Fibroblast of skin of back (primary cell): ENCODE measurements around the gene ASB2.
A peak's percentile ranks its signal among the peaks of the same experiment; 100 is the strongest.

Source experiments
- DNase-seq: peaks from one replicate; pipeline ENCODE4 v3.0.0-alpha.2; 2013

Gene ASB2

GRCh38 chr14:94001016-94001415, 24.6 kb upstream of the ASB2 start:
- DNase-seq, result no peak

GRCh38 chr14:94000267-94000666, 23.9 kb upstream of the ASB2 start:
- DNase-seq, result no peak

- DNase-seq, result no peak
Measured at GRCh38 chr14:93999573-93999972, 23.2 kb upstream of the ASB2 start.

GRCh38 chr14:93998871-93999403, 22.6 kb upstream of the ASB2 start:
- no peak for DNase-seq

GRCh38 chr14:93997916-93998870, 21.8 kb upstream of the ASB2 start:
- DNase-seq, result no peak

GRCh38 chr14:93997082-93997481, 20.7 kb upstream of the ASB2 start, which contains the start of gene CCDC197:
Gene CCDC197, plus strand, starts transcription at chr14:93997301. Its CDS starts 831 bp downstream, at chr14:93998132.
- no peak for DNase-seq

GRCh38 chr14:93996130-93996695, 19.8 kb upstream of the ASB2 start:
- DNase-seq, result no peak

- DNase-seq, result peak; percentile 68
Measured at GRCh38 chr14:93994919-93995682, 18.7 kb upstream of the ASB2 start.

GRCh38 chr14:93993382-93993781, 17.0 kb upstream of the ASB2 start:
- no peak for DNase-seq

GRCh38 chr14:93991649-93992048, 15.3 kb upstream of the ASB2 start:
- no peak for DNase-seq

- DNase-seq, result no peak
Measured at GRCh38 chr14:93991212-93991611, 14.8 kb upstream of the ASB2 start.

- no peak for DNase-seq
Measured at GRCh38 chr14:93989939-93990338, 13.6 kb upstream of the ASB2 start.

- no peak for DNase-seq
Measured at GRCh38 chr14:93987815-93988476, 11.6 kb upstream of the ASB2 start.

- DNase-seq, result no peak
Measured at GRCh38 chr14:93987376-93987775, 11.0 kb upstream of the ASB2 start.

- DNase-seq, result no peak
Measured at GRCh38 chr14:93986955-93987354, 10.6 kb upstream of the ASB2 start.

GRCh38 chr14:93984987-93985410, 8.6 kb upstream of the ASB2 start:
- peak; percentile 85 for DNase-seq

- DNase-seq, result peak; percentile 79
Measured at GRCh38 chr14:93984070-93984469, 7.7 kb upstream of the ASB2 start.

GRCh38 chr14:93982230-93983007, 6.0 kb upstream of the ASB2 start:
- DNase-seq, result no peak

- no peak for DNase-seq
Measured at GRCh38 chr14:93981316-93982229, 5.2 kb upstream of the ASB2 start.

GRCh38 chr14:93980456-93981201, 4.3 kb upstream of the ASB2 start:
- DNase-seq, result peak; percentile 48
